CD14-positive monocyte (primary cell): Measurements from ENCODE around the gene TOB2. TPM values are rescaled to one million over a fixed set of nuclear protein-coding genes. Genes with fewer than 3 reads are reported as not detected.
"Not testable (repeated sequence)": the region's sequence is repeated elsewhere in the genome, so short reads cannot be mapped to it uniquely, and the experiment has no call there.

Source experiments
- DNase-seq, 3 donors: peaks; one replicate each; pipeline ENCODE4 v3.0.0-alpha.2; 2011 to 2022
- H2AFZ ChIP-seq: 2 replicates; pipeline ENCODE4 v1.6.0; 2012; ENCODE audit warnings: mild to moderate bottlenecking, low read depth, low read length, inconsistent platforms; ENCODE audit not compliant: insufficient read depth, poor library complexity, severe bottlenecking
- H3K27ac ChIP-seq, 2 donors: 1 replicate in 1 of 2; 2 replicates in 1 of 2; pipeline ENCODE4 v1.5.1; 2012 to 2013; ENCODE audit warnings: low read length in 2 of 2, control low read depth in 1 of 2, inconsistent platforms in 1 of 2, low read depth in 1 of 2, mild to moderate bottlenecking in 1 of 2
- H3K27me3 ChIP-seq, 2 donors: one replicate each; pipeline versions ENCODE4 v1.6.0 to v1.6.1; 2011 to 2013; ENCODE audit warnings: low read length in 2 of 2; ENCODE audit not compliant: control insufficient read depth in 2 of 2, insufficient read depth in 2 of 2
- H3K36me3 ChIP-seq, 2 donors: replicated peaks in 1 of 2; 1 replicate in 1 of 2; 2 replicates in 1 of 2; pipeline versions ENCODE4 v1.5.1 to v1.6.1; 2012 to 2013; ENCODE audit warnings: low read length in 2 of 2, control low read depth in 1 of 2, inconsistent platforms in 1 of 2, mild to moderate bottlenecking in 1 of 2; ENCODE audit not compliant: insufficient read depth in 2 of 2, control insufficient read depth in 1 of 2
- H3K4me1 ChIP-seq, 2 donors: 1 replicate in 1 of 2; 2 replicates in 1 of 2; pipeline versions ENCODE4 v1.5.1 to v1.6.1; 2012 to 2013; ENCODE audit warnings: low read length in 2 of 2, control low read depth in 1 of 2, inconsistent platforms in 1 of 2, mild to moderate bottlenecking in 1 of 2, moderate library complexity in 1 of 2; ENCODE audit not compliant: insufficient read depth in 2 of 2, control insufficient read depth in 1 of 2
- H3K4me2 ChIP-seq: replicated peaks from 2 replicates; pipeline ENCODE3; 2012; ENCODE audit warnings: low read length, moderate library complexity, mild to moderate bottlenecking; ENCODE audit not compliant: poor library complexity, severe bottlenecking; ENCODE audit errors: extremely low read depth
- H3K4me3 ChIP-seq, 3 experiments: fragments of 200-600 bp in 1 of 3; sonication (generic) in 1 of 3; replicated peaks in 1 of 3; 1 replicate in 2 of 3; 2 replicates in 1 of 3; pipeline ENCODE4 v1.5.1; 2011 to 2013; ENCODE audit warnings: low read length in 3 of 3, mild to moderate bottlenecking in 3 of 3, control low read depth in 2 of 3, low read depth in 2 of 3, inconsistent platforms in 1 of 3, moderate library complexity in 1 of 3
- H3K79me2 ChIP-seq: 2 replicates; pipeline ENCODE4 v1.6.0; 2012; ENCODE audit warnings: mild to moderate bottlenecking, control low read depth, inconsistent platforms, low read length, moderate library complexity; ENCODE audit not compliant: insufficient read depth
- H3K9ac ChIP-seq: 2 replicates; pipeline ENCODE4 v1.6.0; 2017; ENCODE audit warnings: low read length, mild to moderate bottlenecking; ENCODE audit not compliant: insufficient read depth, poor library complexity, severe bottlenecking
- H3K9me3 ChIP-seq, 2 donors: replicated peaks in 1 of 2; 1 replicate in 1 of 2; 2 replicates in 1 of 2; pipeline versions ENCODE4 v1.5.1 to v1.6.1; 2012 to 2013; ENCODE audit warnings: low read length in 2 of 2, control low read depth in 1 of 2; ENCODE audit not compliant: control insufficient read depth in 1 of 2, insufficient read depth in 1 of 2
- H4K20me1 ChIP-seq: 2 replicates; pipeline ENCODE4 v1.6.0; 2012; ENCODE audit warnings: mild to moderate bottlenecking, low read length, control low read depth, moderate library complexity; ENCODE audit not compliant: insufficient read depth
- H3K27ac Mint-ChIP-seq, 7 donors: one replicate each; pipeline ENCODE4 v1.8.0; 2020; ENCODE audit warnings: mild to moderate bottlenecking in 7 of 7, mixed read lengths in 7 of 7, moderate library complexity in 6 of 7, inconsistent platforms in 2 of 7
- H3K27me3 Mint-ChIP-seq, 3 donors: one replicate each; pipeline ENCODE4 v1.8.0; 2021 to 2022; ENCODE audit warnings: low read depth in 3 of 3, mild to moderate bottlenecking in 3 of 3, mixed read lengths in 3 of 3, moderate library complexity in 3 of 3, inconsistent platforms in 1 of 3
- H3K36me3 Mint-ChIP-seq, 2 donors: one replicate each; pipeline ENCODE4 v1.8.0; 2020; ENCODE audit warnings: mixed read lengths in 2 of 2, inconsistent platforms in 1 of 2, mild to moderate bottlenecking in 1 of 2
- H3K4me1 Mint-ChIP-seq: one replicate; pipeline ENCODE4 v1.8.0; 2020; ENCODE audit warnings: mild to moderate bottlenecking, mixed read lengths
- H3K4me3 Mint-ChIP-seq, 2 donors: one replicate each; pipeline ENCODE4 v1.8.0; 2020; ENCODE audit warnings: mild to moderate bottlenecking in 2 of 2, mixed read lengths in 2 of 2, moderate library complexity in 1 of 2
- H3K9me3 Mint-ChIP-seq, 7 donors: one replicate each; pipeline ENCODE4 v1.8.0; 2020 to 2022; ENCODE audit warnings: mixed read lengths in 7 of 7, mild to moderate bottlenecking in 6 of 7, moderate library complexity in 6 of 7, inconsistent platforms in 2 of 7
- CTCF ChIP-seq: fragments of 200-600 bp; IDR thresholded peaks from one replicate; pipeline ENCODE4 v1.8.0; 2022; ENCODE audit warnings: antibody characterized with exemption, mild to moderate bottlenecking
- WGBS: methylation state at CpG from one replicate; pipeline ENCODE4 v1.1.5; 2013; ENCODE audit warnings: missing lambda C conversion rate; ENCODE audit not compliant: insufficient coverage; 5-methylcytosine and 5-hydroxymethylcytosine counted together
- intact Hi-C, 2 donors: fragments of 100-400 bp; cut with micrococcal nuclease; formaldehyde crosslinking; loops; one replicate each; pipeline versions ENCODE4 v1.15.0 to v1.15.1; 2023
- polyA plus RNA-seq, 3 donors: library from polyadenylated mRNA; depleted of rRNA in 1 of 3; unstranded in 2 of 3; stranded (reverse) in 1 of 3; fragments of 300-500 nt in 2 of 3; fragments of >200 nt in 1 of 3; fragmentation: Illumina TruSeq in 2 of 3; gene quantifications; 1 replicate in 2 of 3; 2 replicates in 1 of 3; pipeline ENCODE4 v1.2.3, GENCODE V29; 2012 to 2021

The TOB2 gene
- polyA plus RNA-seq, 3 donors, result 7.0 to 40.4 (median 11.5) TPM

GRCh38 chr22:41405588-41405987 lies 41.0 kb downstream of the TOB2 start:
- peaks cover 3 to 6% (median 5%) of the 10 kb centered on the region in 3 donors for H3K27me3 Mint-ChIP-seq
- no peaks in the 10 kb centered on the region for H3K36me3 Mint-ChIP-seq
- H3K4me1 Mint-ChIP-seq, result peaks cover 10% of the 10 kb centered on the region
- no peaks in the 10 kb centered on the region for H3K79me2 ChIP-seq
- no peak overlapping the region for H2AFZ ChIP-seq
- H3K27ac Mint-ChIP-seq, result no peak overlapping the region
- no peak for DNase-seq
- peaks cover 0 to 2% (median 0%) of the 10 kb centered on the region in 7 donors for H3K9me3 Mint-ChIP-seq
- H3K27me3 ChIP-seq, result no peaks in the 10 kb centered on the region
- H3K36me3 ChIP-seq, result no peaks in the 10 kb centered on the region
- WGBS, result 73% methylated on average over 3 of the region's 8 CpGs
- no peak overlapping the region for H3K4me3 Mint-ChIP-seq
- H3K4me1 ChIP-seq, result no peaks in the 10 kb centered on the region
- no peak overlapping the region for H3K9ac ChIP-seq
- no peak overlapping the region for H3K4me3 ChIP-seq
- H3K4me2 ChIP-seq, result no peak overlapping the region
- TF ChIP-seq CTCF, result no peak
- H3K27ac ChIP-seq, result no peak overlapping the region
- intact Hi-C loops, result loop anchor here (2.0 to 10.0 kb wide), 2 partner anchors 111 to 189 kb away; no protein-coding TSS in a partner anchor
- H3K9me3 ChIP-seq, result no peaks in the 10 kb centered on the region
- no peaks in the 10 kb centered on the region for H4K20me1 ChIP-seq

- H3K4me1 ChIP-seq, result no peaks in the 10 kb centered on the region
- no peak overlapping the region for H3K9ac ChIP-seq
- peak; percentile 87 to 92 (median 90) for DNase-seq
- H3K9me3 Mint-ChIP-seq, result peaks cover 0 to 2% (median 0%) of the 10 kb centered on the region in 7 donors
- H3K4me3 ChIP-seq, result no peak overlapping the region
- WGBS, result 19% methylated on average over 11 of the region's 18 CpGs
- H3K27me3 Mint-ChIP-seq, result peaks cover 3 to 6% (median 3%) of the 10 kb centered on the region in 3 donors
- H3K4me2 ChIP-seq, result peak overlapping the region; percentile 17
- H3K36me3 ChIP-seq, result no peaks in the 10 kb centered on the region
- H3K27me3 ChIP-seq, result no peaks in the 10 kb centered on the region
- TF ChIP-seq CTCF, result peak; percentile 89
- no peak overlapping the region for H3K27ac ChIP-seq
- no peaks in the 10 kb centered on the region for H3K79me2 ChIP-seq
- H3K4me1 Mint-ChIP-seq, result peaks cover 10% of the 10 kb centered on the region
- H3K36me3 Mint-ChIP-seq, result no peaks in the 10 kb centered on the region
- no peaks in the 10 kb centered on the region for H4K20me1 ChIP-seq
- no peaks in the 10 kb centered on the region for H3K9me3 ChIP-seq
- intact Hi-C loops, result loop anchor here (2.0 to 10.0 kb wide), 2 partner anchors 113 to 191 kb away; no protein-coding TSS in a partner anchor
- no peak overlapping the region for H3K27ac Mint-ChIP-seq
- peak overlapping the region; percentile 38 for H2AFZ ChIP-seq
- no peak overlapping the region for H3K4me3 Mint-ChIP-seq
Observed at GRCh38 chr22:41403532-41404318, 42.9 kb downstream of the TOB2 start.

- not testable (repeated sequence) for H3K4me3 Mint-ChIP-seq, H3K4me1 ChIP-seq, H3K9me3 ChIP-seq, H3K9me3 Mint-ChIP-seq, H3K4me3 ChIP-seq, H3K27ac ChIP-seq, H3K27me3 Mint-ChIP-seq, H3K79me2 ChIP-seq, H3K36me3 ChIP-seq, H3K4me1 Mint-ChIP-seq, H3K4me2 ChIP-seq, DNase-seq, H3K9ac ChIP-seq, H4K20me1 ChIP-seq, H3K27me3 ChIP-seq, H2AFZ ChIP-seq, H3K36me3 Mint-ChIP-seq
- 94% methylated on average over 13 of the region's 14 CpGs for WGBS
- peak overlapping the region in 1 of 7 donors; percentile 40 for H3K27ac Mint-ChIP-seq
- intact Hi-C loops, result loop anchor here in 1 of 2 donors (2.0 to 10.0 kb wide), 2 partner anchors 114 to 192 kb away; no protein-coding TSS in a partner anchor
Observed at GRCh38 chr22:41402851-41403250, 43.8 kb downstream of the TOB2 start.
